Stimulated activated CD8-positive, alpha-beta memory T cell treated with anti-CD3 and anti-CD28 coated beads, Interleukin-12 subunit alpha, Interleukin-12 subunit beta, amount 100 ng/mL, for 1 hour (primary cell): Measurements from ENCODE around the gene SF3B6.

Experiments
- DNase-seq: peaks from one replicate; pipeline ENCODE4 v3.0.0-alpha.2; 2020; ENCODE audit warnings: low read depth

The SF3B6 gene

DNA sequence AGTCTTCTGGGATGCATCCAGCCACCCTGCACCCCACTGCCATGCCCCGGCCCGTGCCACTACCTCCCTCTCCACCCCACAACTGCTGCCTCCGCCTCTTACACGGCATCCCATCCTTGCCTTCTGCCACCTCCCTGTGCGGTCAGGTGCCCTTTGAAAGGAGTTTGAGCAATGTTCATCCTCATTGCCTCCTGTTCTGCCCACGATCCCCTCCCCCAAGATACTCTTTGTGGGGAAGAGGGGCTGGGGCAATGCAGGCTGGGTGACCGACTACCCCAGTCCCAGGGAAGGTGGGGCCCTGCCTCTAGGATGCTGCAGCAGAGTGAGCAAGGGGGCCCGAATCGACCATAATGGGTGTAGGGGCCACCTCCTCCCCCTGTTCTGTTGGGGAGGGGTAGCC is 57.9 kb downstream of the SF3B6 start:
- no peak for DNase-seq

DNA sequence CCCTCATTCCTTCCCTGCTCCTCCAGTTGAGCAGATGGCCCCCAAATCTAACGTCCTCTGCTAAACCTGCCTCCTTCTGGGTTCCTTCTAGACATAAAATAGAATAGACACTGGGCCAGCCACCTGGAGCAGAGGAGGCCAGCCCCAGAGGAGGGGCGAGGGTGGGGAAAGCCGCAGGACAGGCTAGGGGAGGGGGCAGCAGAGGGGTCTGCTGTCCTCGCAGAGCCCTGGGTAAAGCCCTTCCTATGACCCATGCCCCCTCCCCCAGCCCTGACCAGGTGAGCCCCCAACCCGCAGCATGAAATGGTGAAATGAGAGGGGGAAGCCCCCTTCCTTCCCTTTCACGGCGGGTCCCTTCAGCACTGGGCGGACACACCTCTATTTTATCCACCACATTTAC is 58.4 kb downstream of the SF3B6 start:
- DNase-seq, result no peak
